Stimulated activated CD8-positive, alpha-beta memory T cell treated with anti-CD3 and anti-CD28 coated beads, Interleukin-4, amount 100 ng/mL, for 1 hour (primary cell): ENCODE data around the gene NAP1L4.

Experiments
- DNase-seq, 2 donors: peaks; one replicate each; pipeline ENCODE4 v3.0.0-alpha.2; 2020; ENCODE audit warnings: low read depth in 2 of 2, low spot score in 1 of 2

The NAP1L4 gene

DNA sequence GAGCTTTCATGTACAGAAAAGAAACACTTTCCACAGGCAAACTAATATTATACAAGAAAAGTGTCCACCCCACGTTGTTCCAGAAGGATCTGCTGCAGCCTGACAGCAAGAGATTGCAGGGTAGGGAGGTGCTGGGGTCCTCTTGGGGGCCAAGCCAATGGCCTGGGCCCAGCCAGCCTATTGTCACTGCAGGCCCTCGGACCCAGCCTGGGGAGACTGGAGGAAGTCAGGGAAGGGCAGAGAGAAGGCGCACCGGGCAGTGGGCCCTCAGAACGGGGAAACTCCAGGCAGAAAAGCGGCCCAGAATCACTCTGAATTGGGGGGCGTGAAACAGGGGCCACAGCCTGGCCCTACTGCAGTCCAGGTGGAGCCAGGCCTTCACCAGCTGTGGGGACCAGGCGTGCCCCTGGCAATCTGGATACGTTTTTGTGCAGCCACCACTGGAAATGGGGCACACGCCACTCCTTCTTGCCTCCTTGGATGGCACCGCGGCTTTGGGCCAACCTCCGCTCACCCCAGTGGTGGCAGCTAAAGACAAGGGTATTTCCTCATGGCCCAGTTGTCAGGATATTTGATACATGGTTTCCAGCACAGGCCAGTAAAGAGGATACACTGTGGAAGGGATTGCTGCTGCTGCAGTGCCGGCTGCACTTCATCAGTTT, 3.9 kb upstream of the NAP1L4 start:
- no peak for DNase-seq

DNA sequence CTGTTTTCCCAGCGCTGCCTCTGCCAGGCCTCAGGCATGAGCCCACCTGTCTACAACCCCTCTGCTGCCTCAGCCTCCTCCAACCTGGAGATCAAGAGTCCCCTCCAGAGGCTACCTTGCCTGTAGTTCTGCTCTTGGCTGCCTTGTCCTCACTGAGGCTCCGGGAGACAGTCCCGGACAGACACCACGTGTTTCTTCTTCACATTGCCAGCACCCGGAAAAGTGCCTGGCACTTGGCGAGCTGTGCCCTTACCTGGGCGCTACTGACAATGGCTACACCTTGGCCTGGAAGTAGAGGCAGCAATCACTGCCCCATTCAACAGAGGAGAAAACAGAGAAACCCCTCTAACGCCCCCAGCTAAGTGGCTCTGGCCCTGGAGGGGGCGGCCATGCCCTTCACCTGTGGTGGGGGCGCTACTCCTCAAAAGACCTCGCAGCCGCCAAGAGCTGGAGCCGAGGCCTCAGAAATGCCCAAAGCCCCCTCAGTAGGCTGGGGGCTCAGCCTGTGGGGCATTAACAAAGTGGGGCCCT, 3.0 kb upstream of the NAP1L4 start:
- no peak for DNase-seq

DNA sequence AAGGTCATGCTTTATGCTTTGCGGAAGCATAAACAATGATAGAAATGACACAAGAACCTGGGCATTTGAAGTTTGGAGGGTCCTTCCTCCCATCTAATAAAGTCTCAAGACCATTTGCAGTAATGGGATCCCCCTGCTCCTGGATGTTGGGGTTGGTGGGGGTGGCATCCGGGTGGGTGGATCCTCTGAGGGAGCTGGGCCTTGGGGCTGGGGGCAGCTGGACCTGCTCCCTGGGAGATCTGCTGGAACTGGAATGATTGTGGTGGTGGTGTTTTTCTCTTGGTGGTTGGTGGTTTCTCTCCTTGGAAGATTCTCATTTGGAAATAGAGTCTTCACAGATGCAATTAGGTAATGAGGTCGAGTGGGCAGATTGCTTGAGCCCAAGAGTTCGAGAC, 2.2 kb upstream of the NAP1L4 start:
- DNase-seq = no peak

DNA sequence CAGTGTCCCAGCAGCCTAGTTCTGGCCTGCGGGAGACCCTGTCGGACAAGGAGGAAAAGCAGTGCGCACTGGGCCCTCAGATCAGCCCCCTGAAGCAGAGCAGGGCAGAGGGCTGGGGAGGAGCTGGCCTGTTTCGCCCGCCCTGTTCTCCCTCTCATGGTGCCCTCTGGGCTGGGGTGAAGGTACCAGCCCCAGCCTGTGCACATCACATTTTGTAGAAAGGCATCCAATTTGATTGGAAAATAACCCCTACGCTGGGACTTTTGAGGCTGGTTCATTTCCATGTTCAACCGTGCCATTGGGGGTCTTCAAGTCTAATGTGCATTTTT, 832 bp upstream of the NAP1L4 start:
- no peak for DNase-seq

DNA sequence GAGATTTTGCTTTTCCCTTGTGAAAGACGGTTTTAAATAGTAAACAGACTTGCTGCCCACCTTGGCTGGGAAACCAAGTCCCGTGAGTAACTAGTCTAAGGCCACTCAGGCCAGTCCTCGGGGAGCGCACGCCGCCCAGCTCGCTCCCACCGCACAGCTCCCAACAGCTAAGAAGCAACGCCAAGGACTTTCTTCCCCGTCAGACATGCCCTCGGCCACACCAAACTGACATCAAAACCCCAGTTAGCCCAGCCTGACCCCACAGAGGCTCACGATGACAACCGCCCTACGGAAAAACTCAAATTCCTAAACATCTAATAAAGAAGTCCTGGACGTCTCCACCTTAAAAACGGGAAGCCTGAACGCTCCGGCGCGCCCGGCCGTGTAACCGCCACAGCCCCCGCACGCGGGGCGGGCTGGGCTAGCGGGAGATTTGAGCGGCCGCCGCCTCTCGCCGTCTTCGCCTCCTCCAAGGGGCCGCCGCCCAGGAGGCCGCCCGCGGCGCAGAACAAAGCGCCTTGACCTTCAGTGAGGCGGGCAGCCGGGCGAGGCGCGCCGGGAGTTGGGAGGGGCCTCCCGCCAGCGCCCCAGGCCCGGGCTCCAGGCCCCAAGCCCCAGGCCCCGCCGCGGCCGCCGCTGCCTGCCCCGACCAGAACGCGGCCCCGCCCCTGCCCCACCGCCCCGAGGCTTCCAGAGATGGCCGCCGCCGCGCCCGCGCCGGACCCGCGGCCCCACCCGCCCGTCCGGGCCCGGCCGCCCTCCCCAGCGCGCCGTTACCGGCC, 486 bp downstream of the NAP1L4 start:
- no peak for DNase-seq

DNA sequence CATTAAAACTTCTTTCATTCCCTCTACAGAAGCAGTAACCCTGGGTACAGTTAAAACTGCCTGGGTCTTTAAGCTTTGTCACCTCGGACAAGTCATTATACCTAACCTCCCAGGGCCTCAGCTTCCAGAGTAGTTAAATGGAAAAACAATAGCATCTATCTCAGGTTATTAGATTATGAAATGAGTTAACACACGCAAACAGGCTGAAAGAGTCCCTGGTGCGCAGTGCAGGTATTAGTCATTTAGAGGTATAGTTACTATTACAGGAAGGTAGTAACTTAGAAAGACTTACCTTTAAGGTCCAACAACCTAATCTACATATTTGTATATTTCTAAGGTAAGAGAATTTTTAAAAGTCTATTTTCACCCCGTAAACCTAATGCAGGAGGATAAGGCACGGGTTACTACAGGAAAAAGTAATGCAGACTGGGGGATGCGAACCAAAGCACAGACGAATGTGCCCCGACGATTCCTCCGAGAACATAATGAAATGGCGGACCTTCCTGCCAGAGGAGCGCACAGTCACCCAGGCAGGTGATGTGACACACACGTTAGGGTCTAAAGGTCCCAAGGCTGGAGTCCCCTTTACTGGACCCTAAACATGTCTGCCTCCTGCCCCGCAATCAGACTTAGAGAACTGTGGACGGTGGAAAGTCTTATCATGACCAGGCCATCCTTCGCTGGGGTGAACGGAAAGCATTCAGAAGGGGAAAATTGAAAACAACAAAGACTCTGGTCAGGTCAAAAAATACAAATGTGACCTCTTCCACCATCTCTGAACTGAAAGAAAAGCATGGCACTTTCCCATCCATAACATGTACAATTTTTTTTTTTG, 1.3 kb downstream of the NAP1L4 start:
- no peak for DNase-seq

DNA sequence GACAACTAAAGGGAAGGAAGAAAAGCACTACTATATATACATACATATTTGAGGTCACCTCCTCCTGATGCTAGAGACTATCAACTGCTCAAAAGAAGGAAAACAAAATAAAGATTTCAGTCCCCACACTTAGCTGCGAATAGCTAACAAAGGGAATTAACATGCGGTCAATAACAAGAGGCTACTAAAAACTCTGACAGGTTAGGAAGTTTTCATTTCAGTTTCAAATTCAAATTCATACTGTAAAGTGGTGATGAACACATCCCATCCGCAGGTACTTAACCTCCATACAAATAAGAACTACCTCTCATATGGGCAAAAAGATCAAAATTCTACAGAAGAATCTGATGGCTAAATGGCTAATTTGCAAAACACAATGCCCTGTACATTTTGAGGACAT, 2.6 kb downstream of the NAP1L4 start:
- no peak for DNase-seq

DNA sequence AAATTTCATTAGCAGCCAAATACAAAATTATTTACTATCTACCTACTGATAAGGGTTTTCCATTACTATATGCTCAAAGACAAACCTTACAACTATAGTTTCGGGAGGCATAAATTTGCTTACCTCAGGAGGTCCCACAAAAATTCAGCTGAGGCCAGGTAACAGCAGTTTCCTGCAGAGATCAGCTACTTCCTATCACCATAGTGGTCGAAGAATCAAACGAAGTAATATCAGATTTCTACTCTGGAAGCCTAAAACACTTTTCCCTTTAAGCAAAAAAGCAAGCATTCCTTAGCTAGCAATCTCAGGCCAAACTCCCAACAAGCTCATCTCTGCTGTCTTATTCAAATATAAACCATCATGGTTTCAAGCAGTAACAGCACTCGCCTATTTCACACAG, 3.1 kb downstream of the NAP1L4 start:
- no peak for DNase-seq

DNA sequence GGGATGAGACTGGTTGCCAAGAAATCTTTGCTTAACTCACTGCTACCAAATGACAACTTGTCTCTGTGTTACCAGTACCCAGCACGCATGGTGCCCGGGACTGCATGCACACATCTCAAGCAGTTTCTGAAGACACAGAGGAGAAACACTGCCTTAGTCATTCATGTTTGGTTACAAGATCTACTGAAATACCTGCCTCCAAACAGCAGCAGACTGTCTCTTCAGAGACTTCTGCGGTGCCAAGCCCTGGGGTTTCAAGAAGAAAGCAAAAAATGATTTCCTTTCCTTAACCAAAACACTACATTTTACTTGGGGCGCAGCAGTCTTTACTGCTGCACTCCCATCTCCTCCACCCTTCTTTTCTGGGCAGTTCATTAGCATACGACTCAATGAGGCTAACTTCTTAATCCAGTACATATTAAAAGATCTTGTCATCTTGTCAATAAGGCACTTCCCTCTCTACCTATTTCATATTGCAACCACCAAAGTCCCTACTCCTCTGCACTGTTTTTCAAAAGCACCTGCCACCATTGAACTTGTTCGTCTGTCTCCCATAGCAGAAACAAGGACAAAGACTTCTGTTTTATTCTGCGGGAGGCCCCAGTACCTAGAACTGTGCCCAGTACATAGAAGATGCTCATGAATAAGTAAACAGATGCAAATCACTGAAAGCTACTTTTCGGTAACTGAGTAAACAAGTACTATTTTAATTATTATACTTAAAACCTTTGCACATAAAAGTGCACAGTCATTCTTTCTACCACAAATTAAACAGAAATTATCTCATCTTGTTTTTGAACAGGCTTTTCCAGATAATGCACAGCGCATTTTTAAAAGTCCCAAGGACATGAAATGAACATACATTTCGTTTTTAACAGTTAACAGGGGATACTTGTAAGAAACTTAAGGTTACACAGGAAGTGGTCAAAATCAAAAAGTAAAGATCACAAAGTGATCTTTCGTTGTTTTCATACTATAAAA, 4.0 kb downstream of the NAP1L4 start:
- DNase-seq = no peak

DNA sequence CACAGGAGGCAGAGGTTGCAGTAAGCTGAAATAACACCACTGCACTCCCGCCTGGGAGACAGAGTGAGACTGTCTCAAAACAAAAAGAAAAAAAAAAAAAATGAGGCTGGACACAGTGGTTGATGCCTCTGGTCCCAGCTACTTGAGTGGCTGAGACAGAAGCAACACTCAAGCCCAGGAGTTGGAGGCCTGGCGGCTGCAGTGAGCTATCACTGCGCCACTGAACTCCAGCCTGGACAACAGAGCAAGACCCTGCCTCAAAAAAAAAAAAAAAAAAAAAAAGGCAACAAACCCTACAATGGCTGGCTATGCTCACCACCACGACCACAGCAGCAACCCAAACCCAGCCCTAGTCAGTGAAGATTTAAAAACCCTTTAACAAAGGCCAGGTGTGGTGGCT, 8.2 kb downstream of the NAP1L4 start:
- no peak for DNase-seq

DNA sequence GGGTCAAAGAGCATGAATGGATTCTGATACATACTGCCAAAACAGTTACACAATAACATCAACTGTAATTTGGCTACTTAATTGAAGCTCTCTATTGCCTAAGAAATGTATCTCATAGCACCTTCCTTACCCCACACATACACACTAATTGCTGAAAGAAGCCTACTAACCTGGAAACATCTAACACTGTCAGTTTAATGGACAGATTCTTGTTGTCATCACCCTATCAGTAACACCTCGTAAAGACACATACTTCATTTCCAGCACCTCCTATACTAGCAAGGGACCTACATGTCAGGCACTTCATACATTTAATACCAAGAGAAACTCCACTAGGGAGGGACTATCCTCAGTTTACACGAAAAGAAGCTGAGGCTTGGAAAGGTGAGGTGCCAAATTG, 9.9 kb downstream of the NAP1L4 start:
- DNase-seq = no peak

DNA sequence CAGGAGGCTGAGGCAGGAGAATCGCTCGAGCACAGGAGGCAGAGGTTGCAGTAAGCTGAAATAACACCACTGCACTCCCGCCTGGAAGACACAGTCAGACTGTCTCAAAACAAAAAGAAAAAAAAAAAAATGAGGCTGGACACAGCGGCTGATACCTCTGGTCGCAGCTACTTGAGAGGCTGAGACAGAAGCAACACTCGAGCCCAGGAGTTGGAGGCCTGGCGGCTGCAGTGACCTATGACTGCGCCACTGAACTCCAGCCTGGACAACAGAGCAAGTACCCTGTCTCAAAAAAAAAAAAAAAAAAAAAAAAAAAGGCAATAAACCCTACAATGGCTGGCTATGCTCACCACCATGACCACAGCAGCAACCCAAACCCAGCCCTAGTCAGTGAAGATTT, 11.0 kb downstream of the NAP1L4 start:
- DNase-seq = no peak

DNA sequence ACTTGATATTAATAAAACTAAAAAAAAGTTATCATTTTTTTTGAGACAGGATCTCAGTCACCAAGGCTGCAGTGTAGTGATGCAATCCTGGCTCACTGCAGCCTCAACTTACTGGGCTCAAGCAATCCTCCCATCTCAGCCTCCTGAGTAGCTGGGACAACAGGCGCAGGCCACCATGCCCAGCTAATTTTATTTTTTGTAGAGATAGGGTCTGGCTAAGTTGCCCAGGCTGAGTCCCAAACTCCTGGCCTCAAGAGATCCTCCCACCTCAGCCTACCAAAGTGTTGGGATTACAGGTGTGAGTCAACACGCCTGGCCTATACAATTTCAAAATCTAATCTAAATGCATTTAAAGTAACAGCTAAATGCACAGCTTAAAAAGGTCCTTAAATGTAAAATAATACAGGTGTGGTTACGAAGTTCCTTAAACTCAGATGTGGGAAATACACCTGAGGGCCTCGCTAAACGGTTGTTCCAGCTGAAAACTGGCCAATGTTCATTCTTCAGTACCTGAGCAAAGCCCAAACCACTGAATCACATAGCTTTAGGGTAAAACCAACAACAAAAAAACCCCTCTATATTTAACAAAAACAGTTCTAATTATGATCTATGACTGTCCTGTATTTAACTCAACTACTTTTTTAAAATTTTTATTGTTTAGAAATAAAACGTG, 11.8 kb downstream of the NAP1L4 start:
- no peak for DNase-seq

DNA sequence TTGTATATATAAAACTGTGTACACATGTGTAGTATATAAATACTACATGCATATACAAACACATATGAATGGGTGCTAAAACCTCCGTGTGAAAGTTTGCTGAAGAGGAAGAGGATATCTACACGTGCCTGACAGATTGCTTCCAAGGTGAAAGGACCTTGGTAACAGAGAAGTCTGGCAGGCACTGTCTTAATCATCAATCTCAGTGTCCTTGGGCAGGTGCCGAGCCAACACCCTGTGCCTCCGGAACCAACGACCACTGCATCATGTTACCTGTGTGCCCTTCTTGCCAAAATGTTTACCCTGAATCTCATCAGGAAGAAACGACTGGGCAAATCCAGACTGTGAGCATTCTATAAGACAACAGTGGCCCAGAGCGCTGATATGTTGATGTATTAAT, 15.0 kb downstream of the NAP1L4 start:
- DNase-seq = no peak

DNA sequence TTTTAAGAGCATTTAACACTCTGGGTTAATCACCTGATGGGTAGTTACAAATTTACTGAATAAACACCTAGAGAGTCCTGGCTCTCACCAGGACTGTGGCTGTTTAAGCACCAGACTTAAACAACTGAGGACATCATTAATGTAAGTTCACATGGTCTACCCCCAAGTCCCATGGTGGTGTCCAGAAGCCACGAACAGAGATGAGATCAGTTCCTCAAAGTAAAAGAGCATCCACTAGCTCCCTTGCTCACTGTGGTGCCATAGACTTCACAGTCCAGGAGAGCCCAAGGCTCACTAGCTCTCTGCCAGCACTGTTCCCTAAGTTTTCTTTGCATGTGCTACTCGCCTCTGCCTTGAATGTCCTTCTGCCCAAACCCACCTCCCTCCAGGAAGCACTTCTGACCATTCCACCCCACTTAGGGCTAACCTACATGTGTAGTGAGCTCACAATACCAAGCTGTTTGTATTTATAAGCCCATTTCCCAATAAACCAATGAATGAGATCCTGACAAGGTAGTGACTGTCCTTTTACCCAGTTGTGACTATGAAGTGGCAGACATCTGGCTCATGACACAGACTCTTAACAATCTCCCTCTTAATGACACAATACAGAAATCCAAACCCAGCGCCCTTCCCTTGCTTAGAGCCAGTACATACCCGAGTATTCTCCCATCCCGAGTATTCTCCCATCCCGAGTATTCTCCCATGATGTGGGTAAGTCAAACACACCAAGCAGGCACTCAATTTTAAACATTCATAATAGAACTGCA, 15.7 kb downstream of the NAP1L4 start:
- DNase-seq = no peak

DNA sequence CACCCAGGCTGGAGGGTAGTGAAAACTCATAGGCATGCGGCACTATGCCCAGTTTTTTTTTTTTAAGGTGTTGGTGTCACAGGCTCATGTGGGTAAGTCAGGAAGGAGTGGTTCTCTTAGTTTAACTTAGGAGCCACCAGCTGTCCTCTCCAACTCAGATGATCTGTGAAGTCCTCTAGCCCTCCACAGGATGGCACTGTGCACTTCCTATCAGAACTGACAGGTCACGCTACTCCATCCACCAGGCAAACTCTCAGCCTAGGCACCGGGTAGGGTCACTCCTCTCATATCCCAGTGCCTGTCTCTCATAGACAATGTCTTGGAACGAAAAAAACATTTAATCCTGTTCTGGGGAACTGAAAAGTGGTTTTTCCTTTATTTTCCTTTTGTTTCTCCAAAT, 16.5 kb downstream of the NAP1L4 start:
- no peak for DNase-seq

DNA sequence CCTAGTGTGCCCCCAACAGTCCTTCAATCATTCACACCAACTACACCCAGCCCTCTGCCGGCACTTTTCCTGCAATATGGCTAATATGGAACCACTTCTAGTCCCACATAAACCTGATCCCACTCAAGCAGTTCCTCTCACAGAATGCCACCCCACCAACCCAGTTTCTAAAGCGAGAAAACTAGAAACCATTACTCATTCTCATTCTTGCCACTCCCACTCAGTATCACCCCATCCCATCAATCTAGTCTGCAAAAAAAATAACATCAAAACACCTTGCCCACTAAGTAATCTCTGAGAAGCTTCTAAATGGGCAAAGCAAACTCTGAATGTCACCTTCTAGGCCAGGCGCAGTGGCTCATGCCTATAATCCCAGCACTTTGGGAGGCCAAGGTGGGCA, 17.9 kb downstream of the NAP1L4 start:
- DNase-seq = no peak

DNA sequence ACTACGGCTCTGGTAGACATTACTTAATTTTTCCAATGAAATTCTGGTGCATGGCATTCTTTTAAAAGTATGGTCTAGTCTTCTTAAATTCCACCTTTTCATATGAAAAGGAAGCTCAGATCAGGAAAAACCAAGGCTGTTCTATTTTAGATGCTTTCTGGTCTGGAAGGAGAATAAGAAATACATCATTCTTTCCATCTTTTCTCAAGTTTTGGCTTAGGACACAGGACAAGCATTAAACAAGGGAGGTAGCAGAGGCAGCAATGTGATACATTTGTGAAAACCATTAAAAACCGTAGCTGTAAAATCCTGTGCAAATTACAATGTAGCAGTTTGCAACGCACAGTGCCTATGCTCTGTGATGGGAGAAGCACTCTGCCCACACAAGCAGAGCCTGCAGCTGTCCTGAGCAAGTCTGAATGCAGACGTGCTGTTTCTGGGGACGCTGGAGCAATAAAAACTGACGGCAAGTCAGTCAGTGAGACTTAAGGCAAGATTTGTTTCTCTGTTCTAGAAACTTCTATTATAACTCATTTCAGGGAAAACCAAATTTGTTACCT, 23.7 kb downstream of the NAP1L4 start:
- DNase-seq = no peak

DNA sequence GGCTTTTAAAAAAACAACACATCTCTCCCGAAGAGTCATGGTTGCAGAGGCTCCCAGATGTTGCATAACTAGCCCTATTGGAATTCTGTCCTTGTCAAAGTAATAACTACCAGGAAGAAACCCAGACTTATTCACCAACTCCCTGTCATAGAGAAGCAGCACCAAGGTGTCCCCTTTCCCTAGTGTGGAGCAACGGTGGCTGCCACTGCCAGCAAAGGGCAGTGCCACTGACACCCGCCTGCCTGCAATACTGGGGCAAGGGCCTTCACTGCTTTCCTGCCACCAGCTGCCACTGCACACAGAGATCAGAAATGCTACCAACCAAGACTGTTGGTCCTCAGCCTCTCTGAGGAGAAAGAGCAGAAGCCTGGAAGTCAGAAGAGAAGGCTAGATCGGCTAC, 27.3 kb downstream of the NAP1L4 start:
- no peak for DNase-seq
